SU-DHL-6 (cell line): Measurements from ENCODE around the gene NSMCE1.

Experiments
- H2AFZ ChIP-seq: fragments of 200-600 bp; sonication (generic); 2 replicates; pipeline ENCODE4 v1.6.1; 2014; ENCODE audit warnings: low read depth, mild to moderate bottlenecking, moderate library complexity, mixed read lengths, antibody characterized with exemption, low read length; ENCODE audit not compliant: severe bottlenecking
- H3F3A ChIP-seq: fragments of 200-600 bp; shearing (Covaris generic); 2 replicates; pipeline ENCODE4 v1.6.0; 2016; ENCODE audit warnings: antibody characterized with exemption, mild to moderate bottlenecking; ENCODE audit not compliant: insufficient read depth
- H3K27ac ChIP-seq: fragments of 200-600 bp; sonication (generic); 2 replicates; pipeline ENCODE4 v1.5.1; 2016; ENCODE audit warnings: low read depth, mild to moderate bottlenecking, low read length, moderate library complexity, mixed read lengths
- H3K27me3 ChIP-seq: fragments of 200-600 bp; sonication (generic), shearing (Covaris generic); 2 replicates; pipeline ENCODE4 v1.6.0; 2014; ENCODE audit warnings: mild to moderate bottlenecking, low read length
- H3K36me3 ChIP-seq: fragments of 200-600 bp; sonication (generic); 2 replicates; pipeline ENCODE4 v1.6.1; 2014; ENCODE audit warnings: mild to moderate bottlenecking, low read length, mixed read lengths
- H3K4me2 ChIP-seq: fragments of 300-600, 200-600 bp; shearing (Covaris generic), sonication (generic); 2 replicates; pipeline ENCODE4 v1.6.0; 2014; ENCODE audit warnings: low read length, low read depth, mild to moderate bottlenecking; ENCODE audit not compliant: poor library complexity, severe bottlenecking
- H3K4me3 ChIP-seq: fragments of 200-600 bp; sonication (generic); 2 replicates; pipeline ENCODE4 v1.5.1; 2014; ENCODE audit warnings: antibody characterized with exemption, low read length, mild to moderate bottlenecking, mixed read lengths; ENCODE audit not compliant: insufficient read depth, poor library complexity, severe bottlenecking
- H3K79me2 ChIP-seq: fragments of 200-600 bp; sonication (generic); 2 replicates; pipeline ENCODE4 v1.6.1; 2014; ENCODE audit warnings: mild to moderate bottlenecking, low read length, moderate library complexity; ENCODE audit not compliant: insufficient read depth
- H3K9ac ChIP-seq: fragments of 200-600 bp; sonication (generic); 2 replicates; pipeline ENCODE4 v1.7.0; 2014; ENCODE audit warnings: mild to moderate bottlenecking, low read length
- H3K9me2 ChIP-seq: fragments of 200-600 bp; sonication (generic); replicated peaks from 2 replicates; pipeline ENCODE4 v1.6.1; 2014; ENCODE audit warnings: low read length; ENCODE audit not compliant: insufficient read depth
- H3K9me3 ChIP-seq: fragments of 200-600 bp; sonication (generic); 2 replicates; pipeline ENCODE4 v1.6.1; 2014; ENCODE audit warnings: low read length, mixed read lengths; ENCODE audit not compliant: insufficient read depth
- H4K20me1 ChIP-seq: fragments of 200-600 bp; sonication (generic); 2 replicates; pipeline ENCODE4 v1.6.1; 2014; ENCODE audit warnings: low read depth, mild to moderate bottlenecking, antibody characterized with exemption, low read length, moderate library complexity, mixed read lengths
- CTCF ChIP-seq: fragments of 200-600 bp; sonication (generic); IDR thresholded peaks from one replicate; pipeline ENCODE4 v1.5.1; 2017; ENCODE audit warnings: antibody characterized with exemption, mild to moderate bottlenecking, low read length, moderate library complexity; ENCODE audit not compliant: insufficient read depth, poor library complexity, severe bottlenecking
- EZH2phosphoT487 ChIP-seq: fragments of 200-600 bp; sonication (generic), shearing (Covaris generic); conservative IDR thresholded peaks from 2 replicates; pipeline ENCODE4 v1.6.1; 2018; ENCODE audit warnings: mild to moderate bottlenecking, antibody characterized with exemption, low read length, moderate library complexity, mixed read lengths

The NSMCE1 gene

GRCh38 chr16:27218756-27219155 is 49.8 kb downstream of the NSMCE1 start:
- Histone ChIP-seq H3F3A (no peaks in the 10 kb centered on the region), H2AFZ (no peak overlapping the region), H3K27ac (no peak overlapping the region), H3K27me3 (no peaks in the 10 kb centered on the region), H3K36me3 (no peaks in the 10 kb centered on the region), H3K9me3 (no peaks in the 10 kb centered on the region), H3K9me2 (no peaks in the 10 kb centered on the region), H4K20me1 (no peaks in the 10 kb centered on the region), H3K9ac (no peak overlapping the region), H3K4me2 (no peak overlapping the region), H3K4me3 (no peak overlapping the region), H3K79me2 (no peaks in the 10 kb centered on the region)
- no peak for TF ChIP-seq CTCF
- TF ChIP-seq EZH2phosphoT487, result no peak

- Histone ChIP-seq H3K36me3 (no peaks in the 10 kb centered on the region), H4K20me1 (no peaks in the 10 kb centered on the region), H3F3A (no peaks in the 10 kb centered on the region), H3K4me3 (no peak overlapping the region), H3K9ac (no peak overlapping the region), H3K27me3 (no peaks in the 10 kb centered on the region), H3K79me2 (no peaks in the 10 kb centered on the region), H3K27ac (no peak overlapping the region), H3K9me2 (no peaks in the 10 kb centered on the region), H3K9me3 (no peaks in the 10 kb centered on the region), H3K4me2 (no peak overlapping the region), H2AFZ (no peak overlapping the region)
- TF ChIP-seq CTCF (no peak), EZH2phosphoT487 (no peak)
These were observed 51.3 kb downstream of the NSMCE1 start for GRCh38 chr16:27217256-27217655.

- H3K27ac ChIP-seq, result no peak overlapping the region
- TF ChIP-seq EZH2phosphoT487 (no peak), CTCF (no peak)
- H3K36me3 ChIP-seq, result no peaks in the 10 kb centered on the region
- H3F3A ChIP-seq, result no peaks in the 10 kb centered on the region
- H2AFZ ChIP-seq, result no peak overlapping the region
- H3K27me3 ChIP-seq, result no peaks in the 10 kb centered on the region
- no peak overlapping the region for H3K4me3 ChIP-seq
- H4K20me1 ChIP-seq, result no peaks in the 10 kb centered on the region
- no peaks in the 10 kb centered on the region for H3K79me2 ChIP-seq
- no peak overlapping the region for H3K4me2 ChIP-seq
- no peaks in the 10 kb centered on the region for H3K9me3 ChIP-seq
- no peaks in the 10 kb centered on the region for H3K9me2 ChIP-seq
- H3K9ac ChIP-seq, result no peak overlapping the region
These were observed 52.2 kb downstream of the NSMCE1 start for GRCh38 chr16:27216297-27216885.

- no peaks in the 10 kb centered on the region for H3K36me3 ChIP-seq
- no peaks in the 10 kb centered on the region for H3F3A ChIP-seq
- H3K4me2 ChIP-seq, result no peak overlapping the region
- TF ChIP-seq CTCF (no peak), EZH2phosphoT487 (no peak)
- H3K79me2 ChIP-seq, result no peaks in the 10 kb centered on the region
- H3K27ac ChIP-seq, result no peak overlapping the region
- H2AFZ ChIP-seq, result no peak overlapping the region
- no peaks in the 10 kb centered on the region for H3K27me3 ChIP-seq
- no peaks in the 10 kb centered on the region for H3K9me2 ChIP-seq
- no peaks in the 10 kb centered on the region for H4K20me1 ChIP-seq
- no peaks in the 10 kb centered on the region for H3K9me3 ChIP-seq
- H3K9ac ChIP-seq, result no peak overlapping the region
- H3K4me3 ChIP-seq, result no peak overlapping the region
These were observed 52.9 kb downstream of the NSMCE1 start for GRCh38 chr16:27215660-27216059.
